GM21737 (cell line): ENCODE measurements around the gene ANO1.

Experiments
- ATAC-seq: cut with Tn5 transposase; IDR thresholded peaks from one replicate; pipeline ENCODE4 v1.9.1; 2021; ENCODE audit warnings: mild to moderate bottlenecking, moderate library complexity; ENCODE audit not compliant: unreplicated experiment

ANO1 gene

DNA sequence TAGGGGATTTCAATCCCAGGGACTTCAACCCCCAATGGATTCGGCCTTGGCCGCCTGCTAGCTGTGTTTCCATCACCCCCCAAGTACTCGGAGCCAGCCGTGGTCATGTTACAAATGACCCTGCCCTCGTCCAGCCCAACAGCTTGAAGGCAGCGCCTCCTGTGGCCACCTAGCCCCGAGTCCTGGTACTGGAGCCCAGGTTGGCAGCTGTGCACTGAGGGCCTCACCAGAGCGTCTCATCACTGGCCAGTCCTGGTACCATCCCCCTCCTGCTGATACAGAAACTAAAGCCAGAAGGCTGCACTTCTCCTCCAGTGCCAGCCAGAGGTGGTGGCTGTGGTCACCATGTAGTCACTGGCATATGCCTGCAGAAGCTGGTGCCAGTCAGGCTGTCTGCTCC lies 80.1 kb downstream of the ANO1 start:
- no peak for ATAC-seq

DNA sequence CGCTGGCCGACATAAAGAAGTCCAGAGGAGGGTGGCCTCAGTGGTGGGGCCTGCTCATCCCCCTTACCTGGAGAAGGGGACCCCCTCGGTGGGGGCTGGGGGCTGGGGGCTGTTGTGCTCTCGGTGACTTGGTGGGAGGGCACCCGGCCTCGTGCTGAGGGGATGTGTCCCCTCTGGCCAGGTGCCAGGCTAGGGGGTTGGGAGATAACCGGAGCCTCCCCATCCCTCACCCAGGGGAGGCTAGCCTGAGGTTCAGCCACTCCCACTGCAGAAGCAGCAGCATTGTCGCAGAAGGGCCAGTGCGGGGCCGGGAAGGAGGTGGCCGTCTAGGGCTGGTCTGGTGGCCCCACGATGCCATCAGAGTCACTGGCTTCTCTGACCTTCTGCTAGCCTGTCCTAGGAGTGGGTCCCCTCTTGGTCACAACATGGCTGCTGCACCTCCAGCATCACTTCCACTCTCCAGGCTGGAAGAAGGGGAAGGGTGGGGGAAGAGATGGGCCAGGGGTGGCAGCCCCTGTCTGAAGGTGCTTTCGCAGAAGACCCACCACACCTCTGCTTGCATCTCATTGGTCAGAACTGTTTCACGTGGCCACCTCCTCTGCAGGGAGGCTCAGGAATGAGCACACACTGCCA lies 80.8 kb downstream of the ANO1 start:
- ATAC-seq = no peak

DNA sequence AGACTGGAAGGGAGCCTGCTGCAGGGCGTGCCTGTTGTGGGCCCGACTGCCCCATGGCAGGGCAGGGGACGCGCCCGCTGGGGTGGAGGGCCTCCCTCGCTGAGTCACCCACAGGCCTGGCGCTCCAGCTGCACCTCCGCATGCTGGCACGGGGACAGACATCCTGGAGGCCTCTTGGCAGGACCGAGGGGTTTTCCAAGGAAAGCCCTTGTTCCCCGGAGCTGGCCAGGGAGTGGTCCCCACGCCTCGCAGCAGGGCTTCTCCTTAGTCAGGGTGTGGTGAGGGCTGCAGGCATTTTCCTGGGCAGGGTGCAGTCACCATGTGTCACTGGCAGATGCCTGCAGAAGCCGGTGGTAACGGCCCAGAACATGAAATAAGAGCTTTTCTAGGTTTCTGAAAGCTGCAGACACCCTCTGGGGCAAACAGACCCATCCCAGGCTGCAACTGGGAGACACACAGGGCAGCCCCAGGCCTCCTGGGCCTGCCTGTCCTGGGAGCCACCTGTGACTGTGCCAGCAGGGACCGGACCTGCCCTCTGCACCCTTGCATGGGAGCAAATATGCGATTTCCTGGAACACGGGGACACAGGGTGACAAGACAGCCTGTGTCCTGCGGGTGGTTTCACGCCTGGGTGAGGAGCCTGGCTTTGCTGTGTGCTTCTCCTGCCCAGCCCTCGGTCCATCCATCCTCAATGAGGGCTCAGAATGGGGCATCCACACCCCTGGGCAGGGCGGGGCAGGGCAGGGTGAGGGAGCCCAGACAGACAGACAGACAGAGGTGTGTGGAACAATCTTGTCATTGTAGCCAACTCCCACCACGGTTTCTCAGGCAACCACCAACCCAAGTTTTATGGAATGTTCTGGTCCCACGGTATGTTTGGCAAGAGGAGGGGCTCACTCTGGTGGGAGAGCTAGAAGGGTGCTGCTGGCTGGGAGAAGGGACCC lies 81.8 kb downstream of the ANO1 start:
- no peak for ATAC-seq

DNA sequence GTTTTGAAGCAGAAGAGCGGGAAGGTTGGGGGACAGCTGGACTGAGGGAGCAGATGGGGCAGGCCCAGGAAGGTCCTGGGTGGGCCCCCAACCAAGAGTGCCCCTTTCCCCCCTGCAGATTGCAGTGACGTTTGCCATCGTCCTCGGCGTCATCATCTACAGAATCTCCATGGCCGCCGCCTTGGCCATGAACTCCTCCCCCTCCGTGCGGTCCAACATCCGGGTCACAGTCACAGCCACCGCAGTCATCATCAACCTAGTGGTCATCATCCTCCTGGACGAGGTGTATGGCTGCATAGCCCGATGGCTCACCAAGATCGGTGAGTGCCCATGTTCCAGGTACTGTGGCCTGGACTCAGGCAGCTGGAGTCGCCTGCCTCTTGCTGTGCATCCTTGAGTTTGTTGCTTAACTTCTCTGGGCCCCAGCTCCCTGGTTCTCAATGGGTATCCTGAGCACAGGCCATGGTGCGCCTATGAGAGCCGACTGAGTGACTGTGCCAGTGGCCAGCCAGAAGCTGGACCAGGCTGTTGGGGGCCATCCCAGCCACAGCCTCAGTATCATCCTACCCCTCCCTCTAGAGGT lies 83.0 kb downstream of the ANO1 start:
- ATAC-seq = no peak

DNA sequence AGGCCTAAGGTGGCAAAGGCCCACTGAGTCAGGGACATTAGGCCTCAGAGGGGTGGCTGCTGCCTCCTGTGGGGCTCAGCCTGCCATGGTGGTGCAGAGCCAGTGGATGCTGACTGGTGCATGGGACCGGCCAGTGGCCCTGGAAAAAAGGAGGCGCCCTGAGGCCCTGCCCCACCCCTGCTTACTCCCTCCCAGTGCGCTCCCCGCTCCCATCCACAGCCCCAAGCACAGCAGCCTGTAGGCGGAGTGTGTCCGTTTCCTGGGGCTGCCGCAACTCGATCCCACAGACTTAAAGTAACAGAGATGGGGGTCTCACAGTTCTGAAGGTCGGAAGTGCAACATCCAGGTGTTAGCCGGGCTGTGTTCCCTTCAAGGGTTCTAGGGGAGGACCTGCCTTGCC lies 86.6 kb downstream of the ANO1 start:
- ATAC-seq = no peak

DNA sequence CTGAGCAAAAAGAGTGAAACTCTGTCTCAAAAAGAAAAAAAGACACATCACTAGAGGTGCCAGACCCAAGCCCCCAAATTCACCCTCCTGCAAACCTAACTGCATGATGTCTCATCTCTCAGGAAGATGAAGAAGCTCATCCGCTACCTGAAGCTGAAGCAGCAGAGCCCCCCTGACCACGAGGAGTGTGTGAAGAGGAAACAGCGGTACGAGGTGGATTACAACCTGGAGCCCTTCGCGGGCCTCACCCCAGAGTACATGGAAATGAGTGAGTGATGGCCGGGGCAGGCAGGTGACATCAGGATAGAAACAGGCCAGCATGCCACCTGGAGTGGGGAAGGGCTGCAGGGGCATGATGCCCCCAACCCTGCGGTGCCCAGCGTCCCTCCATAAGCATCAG lies 89.0 kb downstream of the ANO1 start:
- ATAC-seq = no peak

DNA sequence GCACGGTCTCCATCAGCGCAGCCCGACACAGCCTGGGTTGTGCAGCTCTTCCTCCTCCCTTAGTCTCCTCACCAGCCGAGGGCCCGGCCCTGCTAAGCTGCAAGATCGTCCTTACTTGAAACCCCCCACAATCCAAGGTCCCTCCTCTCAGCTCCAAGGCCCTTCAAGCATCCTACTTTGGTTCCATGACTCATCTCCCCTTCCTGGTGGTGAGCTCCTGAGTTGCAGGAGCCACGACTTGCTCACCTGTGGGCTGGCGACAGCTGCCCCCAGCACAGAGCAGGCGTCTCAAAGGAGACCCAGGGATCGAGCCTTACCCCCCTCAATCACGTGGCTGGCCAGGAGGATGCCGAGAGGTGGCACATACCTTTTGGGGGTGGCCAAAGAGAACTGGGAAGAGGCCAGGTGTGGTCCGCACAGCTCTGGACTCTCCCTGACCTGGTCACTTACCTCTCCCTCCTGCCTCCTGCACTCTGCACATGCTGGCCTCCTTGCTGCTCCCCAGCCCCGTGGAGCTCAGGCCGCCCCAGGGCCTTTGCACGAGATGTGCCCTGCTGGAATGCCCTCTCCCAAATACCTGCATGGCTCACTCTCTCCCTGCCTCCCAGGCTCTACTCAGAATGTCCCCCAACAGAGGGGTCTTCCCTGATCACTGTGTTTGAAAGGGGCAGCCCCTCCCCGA lies 89.7 kb downstream of the ANO1 start:
- ATAC-seq = no peak

DNA sequence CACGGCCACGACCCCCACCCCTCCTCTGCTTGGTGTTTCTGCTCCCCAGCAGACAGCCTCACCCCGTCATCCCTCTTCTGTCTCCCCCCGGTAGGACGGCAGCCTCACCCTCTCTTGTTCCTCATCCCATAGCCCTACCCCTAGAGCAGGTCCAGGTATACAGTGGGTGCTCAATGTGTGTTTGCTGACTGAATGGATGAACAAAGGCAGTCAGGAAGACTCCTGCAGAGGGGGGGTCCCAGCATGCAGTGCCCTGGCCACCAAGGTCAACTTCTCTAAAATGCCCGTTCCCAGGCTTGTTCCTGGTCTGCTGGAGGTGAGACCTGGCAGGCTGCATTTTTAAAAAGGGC lies 90.3 kb downstream of the ANO1 start:
- no peak for ATAC-seq

DNA sequence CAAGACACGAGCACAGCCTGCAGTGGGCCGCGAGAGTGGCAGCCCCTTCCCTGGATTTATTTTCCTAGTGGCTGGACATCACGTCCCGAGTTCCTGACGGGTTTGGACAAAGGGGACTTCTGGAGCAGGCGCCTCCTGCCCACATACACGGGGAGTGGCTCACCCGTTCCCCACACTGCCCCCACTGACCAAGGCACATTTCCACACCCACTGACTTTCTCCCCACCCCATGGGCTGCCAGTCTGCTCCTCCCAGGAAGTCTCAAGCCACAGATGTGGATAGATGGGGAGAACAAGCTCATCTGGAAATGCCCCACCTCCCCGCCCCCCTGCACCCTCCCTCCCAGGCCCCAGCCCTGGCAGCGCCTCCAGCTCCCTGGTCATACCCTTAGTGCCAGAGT lies 91.0 kb downstream of the ANO1 start:
- ATAC-seq = no peak

DNA sequence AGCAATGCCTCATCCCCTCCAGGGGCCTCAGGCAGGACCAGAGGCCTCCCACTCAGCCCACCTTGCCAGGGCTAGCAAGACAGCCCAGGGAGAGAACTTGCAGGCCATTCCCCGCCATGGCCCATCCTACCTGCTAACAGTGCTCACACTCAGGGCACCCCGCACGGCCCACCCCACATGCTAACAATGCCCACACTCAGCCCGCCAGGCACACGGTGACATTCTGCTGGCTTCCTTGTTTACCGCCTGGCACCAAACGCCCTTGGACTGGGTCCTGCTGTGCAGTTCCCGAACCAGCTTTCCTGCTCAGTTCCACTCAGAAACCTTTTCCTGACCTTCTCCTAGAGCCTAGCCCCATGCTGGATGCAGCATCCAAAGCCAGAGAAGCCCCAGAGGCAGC lies 91.5 kb downstream of the ANO1 start:
- ATAC-seq = no peak

DNA sequence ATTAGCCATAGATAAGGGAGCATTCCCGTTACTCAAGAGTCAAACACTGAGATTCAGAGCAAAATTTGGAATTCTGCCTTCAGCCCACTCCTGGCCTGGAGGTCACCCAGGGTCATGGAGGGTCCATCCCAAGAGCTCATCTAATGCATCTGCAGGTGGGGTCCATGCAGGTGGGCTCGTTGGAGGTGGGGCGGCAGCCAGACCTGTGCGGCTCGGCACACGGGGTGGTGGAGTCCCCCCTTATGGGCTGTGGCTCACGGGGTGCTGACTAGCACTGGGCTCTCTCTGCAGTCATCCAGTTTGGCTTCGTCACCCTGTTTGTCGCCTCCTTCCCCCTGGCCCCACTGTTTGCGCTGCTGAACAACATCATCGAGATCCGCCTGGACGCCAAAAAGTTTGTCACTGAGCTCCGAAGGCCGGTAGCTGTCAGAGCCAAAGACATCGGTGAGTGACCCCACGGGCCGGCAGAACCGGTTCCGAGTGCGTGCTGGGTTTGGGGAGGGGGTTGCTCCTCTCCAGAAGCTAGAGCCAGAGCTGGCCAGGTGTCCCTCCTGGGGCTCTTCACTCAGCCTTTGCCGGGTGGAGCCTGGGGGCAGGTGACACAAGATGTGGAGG lies 92.6 kb downstream of the ANO1 start:
- no peak for ATAC-seq

DNA sequence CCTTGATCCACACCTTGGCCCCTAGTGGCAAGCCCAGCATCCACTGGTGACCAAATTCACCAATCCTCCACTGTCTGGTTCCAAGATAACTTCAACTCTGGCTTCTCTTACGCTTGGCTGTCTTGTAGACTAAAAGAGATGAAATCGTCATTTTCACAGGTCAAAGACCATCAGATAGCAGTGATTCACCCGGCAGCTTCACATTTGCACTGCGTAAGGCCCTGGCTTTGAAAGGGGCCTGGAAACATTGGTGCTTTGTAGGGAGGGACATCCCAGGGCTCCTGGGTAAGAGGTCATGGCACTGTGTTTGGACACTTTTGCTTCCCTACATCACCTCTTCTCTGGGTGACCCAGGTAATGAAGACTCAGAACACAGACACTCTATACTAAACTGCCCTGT lies 94.9 kb downstream of the ANO1 start:
- no peak for ATAC-seq

DNA sequence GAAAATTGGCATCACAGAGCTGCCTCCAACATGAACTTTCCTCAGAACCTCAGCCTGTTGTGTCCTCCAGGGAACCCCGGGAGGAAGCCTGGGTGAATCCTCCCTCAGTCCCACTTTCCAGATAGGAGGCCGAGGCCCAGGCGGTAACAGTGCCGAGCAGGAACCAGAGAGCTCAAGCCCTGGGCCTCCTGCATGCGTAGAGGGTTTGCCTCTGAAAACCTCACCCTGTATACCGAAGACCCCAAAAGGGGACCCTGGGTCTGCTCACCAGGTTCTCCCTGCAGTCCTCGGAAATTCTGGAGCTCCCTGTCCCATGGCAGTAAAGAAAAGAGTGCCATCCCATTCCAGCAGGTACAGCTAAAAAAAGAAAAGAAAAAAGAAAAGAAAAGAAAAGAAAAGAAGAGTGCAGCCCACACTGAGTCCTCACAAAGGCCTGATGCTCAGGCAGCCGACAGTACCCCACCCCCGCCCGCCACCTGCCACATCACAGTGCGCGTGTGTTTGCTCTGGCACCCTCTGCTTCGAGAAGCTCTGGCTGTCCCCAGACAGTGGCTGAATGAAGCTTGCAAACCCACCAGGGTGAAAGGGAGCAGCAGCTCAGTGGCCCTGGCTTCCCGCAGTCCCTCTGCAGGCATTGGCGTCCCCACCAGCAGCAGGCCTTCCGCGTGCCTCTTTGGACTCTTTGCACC lies 96.6 kb downstream of the ANO1 start:
- ATAC-seq = no peak

DNA sequence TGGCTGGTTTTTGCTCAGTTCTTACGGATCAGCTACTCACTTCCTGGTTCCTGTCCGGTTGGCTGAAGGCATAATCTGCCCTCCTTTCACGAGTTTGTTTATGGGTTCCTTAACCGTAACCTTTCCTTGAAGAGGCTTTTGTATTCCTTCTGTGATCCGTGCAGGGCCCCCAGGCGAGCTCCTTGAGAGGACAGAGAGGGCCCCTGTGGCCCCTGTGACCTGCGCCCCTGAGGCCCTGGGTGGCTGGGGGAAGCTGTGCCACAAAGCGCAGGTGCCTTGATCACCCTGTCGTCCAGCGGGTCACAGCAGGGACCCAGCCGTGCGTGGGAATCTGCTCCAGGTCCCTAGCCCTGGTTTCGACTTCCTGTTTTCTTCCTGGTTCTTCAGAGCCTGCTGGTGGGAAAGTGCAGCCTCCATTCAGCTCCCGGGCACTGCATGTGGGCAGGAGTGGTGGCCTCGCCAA lies 97.2 kb downstream of the ANO1 start:
- no peak for ATAC-seq

DNA sequence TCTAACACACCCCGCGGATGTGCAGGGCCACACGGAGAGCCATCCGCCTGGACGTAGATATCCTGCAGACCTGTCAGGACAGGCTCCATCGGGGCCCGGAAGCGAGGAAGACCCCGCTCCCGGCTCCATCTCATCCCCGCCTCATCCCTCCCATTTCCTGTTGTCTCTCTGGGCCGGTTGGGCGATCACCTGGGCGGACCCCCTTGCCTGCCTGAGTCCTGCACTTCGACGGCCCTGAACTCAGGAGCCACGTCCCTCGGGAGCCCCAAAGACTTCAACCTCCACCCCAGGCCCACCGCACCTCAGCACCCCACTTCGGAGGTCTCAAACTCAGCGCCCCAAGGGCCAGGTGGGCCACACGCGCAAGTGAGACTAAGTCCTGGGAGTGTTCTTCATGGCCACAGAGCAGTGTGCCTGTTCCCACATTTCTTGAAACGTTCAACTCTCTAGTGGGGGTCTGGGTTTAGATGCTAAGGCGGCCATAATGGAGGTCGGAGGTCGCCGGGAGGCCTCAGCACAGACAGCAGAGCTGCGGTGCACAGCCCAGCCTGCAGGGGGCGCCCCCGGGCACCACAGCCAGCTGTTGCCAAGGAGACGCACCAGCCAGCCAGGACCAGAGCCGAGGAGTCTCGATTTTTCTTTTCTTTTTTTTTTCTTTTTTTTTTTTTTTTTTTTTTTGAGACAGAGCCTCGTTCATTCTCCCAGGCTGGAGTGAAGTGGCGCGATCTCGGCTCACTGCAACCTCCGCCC lies 99.0 kb downstream of the ANO1 start:
- ATAC-seq = no peak

DNA sequence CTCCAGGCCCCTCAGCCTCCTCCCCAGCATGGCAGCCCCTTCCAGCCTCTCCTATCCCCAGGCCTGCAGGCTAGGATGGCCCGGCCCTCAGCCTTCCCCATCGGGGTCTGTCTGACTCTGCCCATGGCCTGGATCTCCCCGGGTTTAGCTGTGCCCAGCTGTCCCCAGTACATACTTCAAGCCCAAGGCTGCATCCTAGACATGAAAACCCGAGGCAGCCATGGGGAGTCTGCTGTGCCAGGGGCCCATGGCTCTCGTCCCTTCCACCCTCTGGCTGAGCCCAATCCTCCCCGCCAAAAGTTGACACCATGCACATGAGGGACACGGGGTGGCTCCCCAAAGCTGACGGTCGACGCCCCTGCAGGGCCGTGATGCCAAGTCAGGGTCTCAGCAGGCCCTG lies 102.8 kb downstream of the ANO1 start:
- no peak for ATAC-seq

DNA sequence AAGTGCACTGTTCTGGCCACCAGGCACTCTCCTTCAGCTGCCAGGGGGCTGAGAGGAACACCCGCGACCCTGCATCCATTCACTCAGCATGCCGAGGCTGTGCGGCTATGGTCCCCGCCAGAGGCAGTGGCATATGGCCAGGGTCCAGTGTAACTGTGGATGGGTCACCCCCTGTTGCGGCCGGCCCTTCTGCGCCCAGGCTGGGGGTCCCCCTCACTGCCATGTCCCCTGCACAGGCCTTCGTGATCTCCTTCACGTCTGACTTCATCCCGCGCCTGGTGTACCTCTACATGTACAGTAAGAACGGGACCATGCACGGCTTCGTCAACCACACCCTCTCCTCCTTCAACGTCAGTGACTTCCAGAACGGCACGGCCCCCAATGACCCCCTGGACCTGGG lies 104.1 kb downstream of the ANO1 start:
- no peak for ATAC-seq

DNA sequence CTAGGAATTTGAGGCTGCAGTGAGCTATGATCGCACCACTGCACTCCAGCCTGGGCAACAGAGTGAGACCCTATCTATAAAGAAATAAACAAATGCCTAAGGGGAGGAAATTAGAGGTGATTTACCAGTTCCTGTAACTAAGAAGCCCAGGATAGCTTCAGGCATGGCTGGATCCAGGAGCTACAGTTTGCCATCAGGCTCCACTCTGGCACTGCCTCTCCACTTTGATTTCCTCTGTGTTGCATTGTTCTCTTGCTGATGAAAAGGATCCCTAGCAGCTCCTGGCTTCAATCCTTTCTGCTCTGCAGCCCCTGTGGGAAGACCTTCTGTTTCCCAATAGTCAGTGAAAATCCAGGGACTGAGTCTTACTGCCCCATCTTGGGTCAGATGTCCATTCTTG lies 104.9 kb downstream of the ANO1 start:
- no peak for ATAC-seq

DNA sequence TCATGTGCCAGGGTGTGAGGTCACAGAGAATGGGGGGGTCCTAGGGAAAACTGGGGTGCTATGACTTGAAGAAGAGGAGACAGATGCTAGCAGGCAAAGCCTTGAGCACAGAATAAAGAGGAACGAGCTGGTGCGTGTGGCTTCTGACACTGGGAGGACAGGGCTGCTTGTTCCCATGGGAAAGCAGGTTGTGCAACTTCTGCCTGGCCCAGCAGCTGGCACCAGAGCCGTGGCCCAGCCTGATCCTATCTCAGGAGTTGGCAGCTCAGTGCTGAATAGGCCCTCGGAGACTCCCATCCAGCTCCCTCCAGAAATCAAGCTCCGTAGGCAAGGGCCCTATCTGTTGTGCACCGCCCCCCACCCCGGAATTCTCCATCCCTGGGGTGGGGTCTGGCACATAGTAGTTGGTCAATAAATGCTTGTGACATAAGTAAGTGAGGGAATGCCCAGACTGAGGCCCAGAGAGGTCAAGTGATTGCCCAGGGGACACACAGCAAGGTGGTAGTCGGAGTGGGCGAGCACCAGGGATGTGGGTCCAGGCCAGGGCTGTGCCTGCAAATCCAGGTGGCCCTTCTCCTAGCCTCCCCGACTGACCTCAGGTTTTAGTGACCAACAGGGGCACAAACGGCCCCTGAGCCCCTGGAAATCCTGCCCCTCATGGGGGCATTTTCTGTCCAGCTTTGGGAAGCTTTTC lies 105.5 kb downstream of the ANO1 start:
- ATAC-seq = no peak
